ENCODE data around the gene CLDN9.

Gene CLDN9

DNA sequence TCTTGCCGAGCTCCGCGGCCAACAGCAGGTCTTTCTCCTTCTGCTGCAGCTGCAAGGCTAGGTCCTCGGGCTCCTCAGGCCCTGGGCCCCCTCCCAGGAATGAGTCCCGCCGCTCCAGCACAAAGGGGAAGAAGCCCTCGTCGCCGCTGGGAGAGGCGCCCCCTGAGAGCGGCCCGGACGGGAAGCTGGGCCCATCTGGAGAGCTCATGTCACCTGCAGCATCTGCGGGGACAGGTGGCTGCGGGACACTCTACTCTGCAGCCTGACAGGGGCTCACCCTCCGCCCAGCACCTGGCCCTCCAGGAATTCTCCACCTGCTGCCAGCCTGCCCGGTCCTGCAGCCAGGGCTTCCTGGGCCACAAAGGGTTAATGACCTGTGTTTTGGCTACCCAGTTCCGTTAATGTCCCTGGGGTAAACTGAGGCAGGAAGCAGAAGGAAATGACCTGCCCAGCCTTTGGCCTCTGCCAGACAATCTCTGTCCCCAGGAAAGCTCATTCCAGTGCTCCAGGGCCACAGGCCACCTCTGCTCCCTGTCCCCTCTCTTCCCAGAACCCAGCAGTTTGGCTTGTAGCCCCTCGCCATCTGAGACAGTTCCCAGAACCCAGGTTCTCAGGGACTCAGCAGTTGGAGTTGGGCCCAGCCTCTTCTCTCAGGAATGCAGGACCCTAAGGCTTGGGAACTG, 22.7 kb downstream of the CLDN9 start:
- H3K4me3 ChIP-seq (ENCODE audit: low read length), result no peak overlapping the region
- TF ChIP-seq ZNF274 (IDR thresholded peaks at IDR 0.05; ENCODE audit: low read depth, low read length), result no peak

DNA sequence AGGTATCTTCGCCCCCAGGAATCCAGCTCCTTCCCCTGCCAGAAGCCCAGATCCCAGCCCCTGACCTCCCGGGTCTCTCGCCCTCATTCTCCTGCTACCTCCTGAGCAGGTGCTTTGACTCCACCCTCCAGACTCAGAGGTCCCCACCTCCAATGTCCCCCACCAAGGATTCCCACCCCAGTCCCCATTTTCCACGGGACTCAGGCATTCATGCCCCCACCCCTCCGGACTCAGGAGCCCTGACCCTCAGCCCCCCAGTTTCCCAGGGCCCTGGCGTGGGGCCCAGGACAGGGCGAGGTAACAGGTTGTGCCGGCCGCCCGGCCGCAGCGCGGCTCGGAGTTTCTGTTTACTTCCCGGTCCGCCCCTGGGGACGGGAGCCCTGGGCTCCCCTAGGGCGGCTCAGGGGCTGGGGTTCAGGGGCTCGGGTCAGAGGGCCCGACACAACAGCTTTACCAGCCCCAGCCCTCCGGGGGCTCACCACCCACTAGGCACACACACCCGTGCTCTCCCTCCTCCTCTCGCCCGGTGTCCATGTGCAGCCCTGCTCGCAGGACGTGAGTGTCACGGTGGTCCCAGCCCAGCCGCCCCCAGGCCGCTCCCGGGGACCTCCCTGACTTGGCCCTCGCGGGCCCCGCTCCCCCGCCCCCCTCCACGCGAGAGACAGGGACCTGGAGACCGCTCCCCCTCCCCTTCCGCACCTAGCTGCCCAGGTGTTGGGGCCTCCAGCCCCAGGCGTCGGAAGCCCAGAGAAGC, 23.4 kb downstream of the CLDN9 start:
- TF ChIP-seq ZNF274 (IDR thresholded peaks at IDR 0.05; ENCODE audit: low read depth, low read length), result no peak
- H3K4me3 ChIP-seq (ENCODE audit: low read length), result no peak overlapping the region

DNA sequence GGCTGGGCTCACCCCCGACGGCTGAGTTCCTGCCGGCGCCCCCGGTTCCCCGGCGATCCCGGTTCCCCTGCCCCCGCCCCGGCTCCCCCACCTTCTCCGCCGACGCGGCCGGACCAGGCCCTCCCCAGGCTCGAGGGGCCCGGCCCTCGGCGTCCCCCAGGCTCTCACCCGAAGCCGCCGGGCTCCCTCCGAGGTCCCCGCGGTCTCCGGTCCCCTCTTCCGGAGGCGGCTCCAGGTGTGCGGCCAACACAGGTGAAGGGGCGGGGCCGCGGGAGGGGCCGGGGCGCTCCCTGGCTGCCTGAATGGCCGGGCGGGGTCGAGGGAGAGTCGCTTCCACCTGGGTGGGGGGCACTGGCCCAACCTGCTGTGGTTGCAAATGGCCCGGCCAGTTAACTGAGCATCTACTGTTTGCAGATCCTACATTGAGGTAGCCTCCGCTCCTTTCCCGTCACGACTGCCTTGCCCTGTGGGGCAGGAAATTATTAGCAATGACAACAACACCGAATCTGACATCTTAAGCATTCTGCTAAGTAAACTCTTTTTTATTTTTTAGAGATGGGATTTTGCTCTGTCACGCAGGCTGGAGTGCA, 24.1 kb downstream of the CLDN9 start, which contains the start of gene BICDL2:
Gene BICDL2 (minus strand): TSS at position 219 of the 590 bp plus-strand sequence. CDS start 1,448 bp downstream, outside the sequence.
- TF ChIP-seq ZNF274 (IDR thresholded peaks at IDR 0.05; ENCODE audit: low read depth, low read length), result no peak
- H3K4me3 ChIP-seq (ENCODE audit: low read length), result no peak within 1 kb of the TSS

DNA sequence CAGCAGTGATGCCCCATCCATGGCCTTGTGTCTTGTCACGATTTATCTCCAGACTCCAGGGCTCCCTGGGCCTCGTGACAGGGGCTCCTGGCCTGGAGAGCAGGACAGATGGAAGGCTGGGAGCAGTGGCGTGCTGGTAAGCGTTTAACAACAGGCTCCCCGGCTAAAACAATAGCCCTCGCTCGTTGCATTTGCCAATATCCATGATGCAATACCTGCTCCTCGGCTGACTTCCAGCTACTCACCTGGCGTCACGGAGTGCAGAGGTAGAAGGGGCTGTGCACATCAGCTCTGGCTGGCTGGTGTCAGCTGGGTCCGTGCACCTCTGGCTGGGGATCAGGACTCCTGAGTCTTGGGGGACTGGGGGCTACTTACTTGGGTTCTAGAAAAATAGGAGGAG, 25.5 kb downstream of the CLDN9 start:
- H3K4me3 ChIP-seq (ENCODE audit: low read length), result no peak overlapping the region
- TF ChIP-seq ZNF274 (IDR thresholded peaks at IDR 0.05; ENCODE audit: low read depth, low read length), result no peak

DNA sequence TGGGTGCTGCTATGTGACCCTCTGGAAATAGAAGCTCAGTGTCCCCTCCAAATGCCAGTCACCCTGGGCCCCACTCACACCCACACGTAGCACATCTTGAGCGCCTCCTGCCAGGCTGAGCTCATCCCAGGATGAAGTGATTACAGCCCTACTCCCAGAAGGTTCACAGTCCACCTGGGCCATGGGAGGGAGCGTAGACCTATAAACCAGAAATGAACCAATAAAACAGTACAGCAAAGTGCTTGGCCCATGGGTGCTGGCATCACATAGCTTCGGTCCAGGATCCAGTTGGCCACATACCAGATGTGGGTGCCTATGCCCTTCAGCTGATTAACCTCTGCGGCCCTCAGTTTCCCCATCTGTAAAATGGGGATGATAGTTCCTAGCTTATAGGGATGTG, 26.2 kb downstream of the CLDN9 start:
- H3K4me3 ChIP-seq (ENCODE audit: low read length), result no peak overlapping the region
- TF ChIP-seq ZNF274 (IDR thresholded peaks at IDR 0.05; ENCODE audit: low read depth, low read length), result no peak

DNA sequence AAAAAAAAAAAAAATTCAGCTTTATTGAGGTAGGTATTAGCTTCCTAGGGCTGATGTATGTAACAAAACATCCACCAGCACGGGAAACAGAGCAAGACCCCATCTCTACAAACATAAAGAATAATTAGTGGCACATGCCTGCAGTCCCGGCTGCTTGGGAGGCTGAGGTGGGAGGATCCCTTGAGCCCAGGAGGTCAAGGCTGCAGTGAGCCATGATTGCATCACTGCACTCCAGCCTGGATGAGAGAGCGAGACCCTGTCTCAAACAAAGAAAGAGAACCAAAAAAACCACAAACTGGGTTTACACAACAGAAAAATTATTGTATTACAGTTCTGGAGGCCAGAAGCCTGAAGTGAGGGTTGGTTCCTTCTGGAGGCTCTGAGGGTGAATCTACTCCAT, 29.7 kb downstream of the CLDN9 start:
- TF ChIP-seq ZNF274 (IDR thresholded peaks at IDR 0.05; ENCODE audit: low read depth, low read length), result no peak
- no peak overlapping the region for H3K4me3 ChIP-seq (ENCODE audit: low read length)

DNA sequence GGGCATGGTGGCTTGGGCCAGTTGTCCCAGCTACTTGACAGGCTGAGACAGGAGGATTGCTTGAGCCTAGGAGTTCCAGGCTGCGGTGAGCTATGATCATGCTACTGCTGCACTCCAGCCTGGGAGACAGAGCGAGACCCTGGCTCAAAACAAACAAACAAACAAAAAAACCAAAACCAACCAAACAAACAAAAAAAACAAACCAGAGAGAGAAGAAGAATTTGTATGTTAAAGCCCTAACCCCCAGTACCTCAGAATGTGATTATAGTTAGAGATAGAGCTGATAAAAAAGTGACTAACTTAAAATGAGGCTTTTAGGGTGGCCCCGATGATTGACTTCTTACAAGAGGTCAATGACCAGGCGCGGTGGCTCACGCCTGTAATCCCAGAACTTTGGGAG, 32.0 kb downstream of the CLDN9 start:
- TF ChIP-seq ZNF274 (IDR thresholded peaks at IDR 0.05; ENCODE audit: low read depth, low read length), result no peak
- H3K4me3 ChIP-seq (ENCODE audit: low read length), result no peak overlapping the region

DNA sequence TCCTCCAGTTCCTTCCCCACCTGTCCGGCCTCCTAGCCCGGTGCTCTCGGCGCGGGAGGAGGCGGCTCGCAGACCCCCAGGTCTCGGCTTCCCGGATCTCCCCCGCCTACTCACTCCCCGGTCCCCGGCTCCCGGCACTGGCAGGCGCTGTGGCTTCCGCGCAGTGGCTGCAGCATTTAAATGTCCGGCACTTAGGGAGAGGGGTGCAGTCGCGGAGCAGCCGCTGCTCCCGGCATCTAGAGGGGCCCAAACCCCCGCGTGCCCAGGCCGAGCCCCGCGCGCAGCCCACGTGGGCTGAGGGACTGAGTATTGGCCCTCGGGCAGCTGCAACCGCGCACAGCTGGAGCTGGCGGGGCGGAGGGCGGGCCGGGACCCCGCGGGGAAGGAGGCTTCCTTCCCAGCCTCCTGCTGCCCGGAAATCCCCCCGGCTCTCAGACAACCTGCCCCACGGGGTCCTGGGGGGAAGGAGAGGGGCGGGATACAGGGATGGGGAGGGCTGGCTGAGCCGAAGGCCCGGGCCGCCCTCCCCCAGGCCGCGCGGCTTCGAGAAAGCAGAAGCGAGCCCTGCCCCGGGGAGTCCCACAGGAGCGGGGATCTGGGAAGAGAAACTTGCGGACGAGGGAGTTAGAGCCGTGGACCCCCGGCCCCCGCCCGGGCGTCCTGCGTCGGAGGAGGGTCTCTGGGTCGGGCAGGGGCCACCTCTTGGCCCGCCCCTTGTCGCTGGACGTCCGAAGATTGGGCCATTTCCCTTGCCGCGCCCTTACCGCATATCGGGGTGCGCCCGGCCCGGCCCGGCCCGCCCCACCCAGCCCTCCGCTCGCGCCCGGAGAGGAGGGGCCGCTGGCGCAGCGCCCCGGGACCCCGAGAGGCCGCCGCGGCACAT, 33.3 kb downstream of the CLDN9 start, which contains the start of gene MMP25:
Gene MMP25 (plus strand): TSS at position 804 of the 883 bp plus-strand sequence. CDS start 357 bp downstream, outside the sequence.
- H3K4me3 ChIP-seq (ENCODE audit: low read length), result peak within 1 kb of the TSS; percentile 56; the same call in 1 of the 2 replicates

DNA sequence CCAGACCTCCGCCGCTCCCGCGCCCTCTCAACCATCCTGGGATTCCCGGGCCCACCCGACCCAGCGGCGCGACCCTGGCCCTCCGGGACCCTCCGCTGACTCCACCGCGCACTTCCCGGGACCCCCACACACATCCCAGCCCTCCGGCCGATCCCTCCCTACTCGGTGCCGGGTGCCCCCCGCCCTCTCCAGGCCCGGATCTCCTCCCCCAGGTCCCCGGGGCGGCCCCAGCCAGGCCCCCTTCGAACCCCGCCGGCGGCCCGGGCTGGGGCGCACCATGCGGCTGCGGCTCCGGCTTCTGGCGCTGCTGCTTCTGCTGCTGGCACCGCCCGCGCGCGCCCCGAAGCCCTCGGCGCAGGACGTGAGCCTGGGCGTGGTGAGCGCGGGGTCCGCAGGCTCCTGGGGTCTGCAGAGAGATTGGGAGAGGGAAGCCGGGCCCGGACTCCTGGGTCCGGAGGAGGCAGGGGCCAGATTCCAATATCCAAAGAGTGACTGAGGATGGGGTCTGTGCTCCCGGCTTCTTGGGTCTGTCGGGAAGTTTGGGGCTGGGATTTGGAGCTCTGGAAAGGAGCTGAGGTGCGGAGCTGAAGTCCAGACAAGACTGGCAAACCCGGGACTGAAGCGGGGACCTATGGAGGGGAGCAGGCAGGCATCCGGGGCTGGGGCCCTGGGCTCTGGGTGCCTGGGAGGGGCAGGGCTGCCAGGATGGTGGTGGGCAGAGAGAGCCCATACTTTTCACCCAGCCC, 34.1 kb downstream of the CLDN9 start:
- TF ChIP-seq ZNF274 (IDR thresholded peaks at IDR 0.05; ENCODE audit: low read depth, low read length), result no peak
- no peak overlapping the region; the same call in 1 of the 2 replicates for H3K4me3 ChIP-seq (ENCODE audit: low read length)

More for the DNA sequence above, 33.3 kb downstream of the CLDN9 start, which contains the start of gene MMP25:
- TF ChIP-seq ZNF274 (IDR thresholded peaks at IDR 0.05; ENCODE audit: low read depth, low read length), result no peak

DNA sequence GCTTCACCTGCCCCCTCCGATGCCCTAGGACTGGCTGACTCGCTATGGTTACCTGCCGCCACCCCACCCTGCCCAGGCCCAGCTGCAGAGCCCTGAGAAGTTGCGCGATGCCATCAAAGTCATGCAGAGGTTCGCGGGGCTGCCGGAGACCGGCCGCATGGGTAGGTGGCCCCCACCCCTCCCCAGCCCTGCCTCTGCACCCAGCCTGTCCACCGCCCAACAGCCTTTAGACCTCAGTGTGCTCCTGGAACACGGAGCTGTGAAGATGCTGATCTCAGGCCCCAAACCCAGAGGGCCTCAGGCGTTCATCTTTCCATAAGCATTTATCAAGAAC, 34.6 kb downstream of the CLDN9 start:
- no peak overlapping the region for H3K4me3 ChIP-seq (ENCODE audit: low read length)
- TF ChIP-seq ZNF274 (IDR thresholded peaks at IDR 0.05; ENCODE audit: low read depth, low read length), result no peak

DNA sequence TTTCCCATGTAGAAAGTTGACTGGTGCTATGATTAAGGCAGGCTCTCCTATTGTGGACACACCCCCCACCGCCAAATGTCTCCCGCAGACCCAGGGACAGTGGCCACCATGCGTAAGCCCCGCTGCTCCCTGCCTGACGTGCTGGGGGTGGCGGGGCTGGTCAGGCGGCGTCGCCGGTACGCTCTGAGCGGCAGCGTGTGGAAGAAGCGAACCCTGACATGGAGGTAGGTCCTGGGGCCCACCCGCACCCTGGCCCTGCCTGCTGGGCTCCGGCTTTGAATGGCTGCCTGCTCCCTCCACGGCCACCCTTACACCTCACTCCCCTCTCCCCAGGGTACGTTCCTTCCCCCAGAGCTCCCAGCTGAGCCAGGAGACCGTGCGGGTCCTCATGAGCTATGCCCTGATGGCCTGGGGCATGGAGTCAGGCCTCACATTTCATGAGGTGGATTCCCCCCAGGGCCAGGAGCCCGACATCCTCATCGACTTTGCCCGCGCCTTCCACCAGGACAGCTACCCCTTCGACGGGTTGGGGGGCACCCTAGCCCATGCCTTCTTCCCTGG, 37.3 kb downstream of the CLDN9 start:
- no peak for TF ChIP-seq ZNF274 (IDR thresholded peaks at IDR 0.05; ENCODE audit: low read depth, low read length)
- H3K4me3 ChIP-seq (ENCODE audit: low read length), result no peak overlapping the region

DNA sequence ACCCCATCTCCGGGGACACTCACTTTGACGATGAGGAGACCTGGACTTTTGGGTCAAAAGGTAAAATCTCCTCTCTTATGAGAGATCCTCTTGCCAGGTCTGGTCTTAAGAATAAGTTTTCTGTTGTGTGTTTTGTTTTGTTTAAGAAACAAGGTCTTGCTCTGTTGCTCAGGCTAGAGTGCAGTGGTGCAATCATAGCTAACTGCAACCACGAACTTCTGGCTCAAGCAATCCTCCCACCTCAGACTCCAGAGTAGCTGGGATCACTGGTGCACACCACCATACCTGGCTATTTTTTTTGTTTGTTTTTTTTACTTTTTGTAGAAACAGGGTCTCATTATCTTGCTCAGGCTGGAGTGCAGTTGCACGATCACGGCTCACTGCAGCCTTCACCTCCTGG, 37.8 kb downstream of the CLDN9 start:
- no peak overlapping the region for H3K4me3 ChIP-seq (ENCODE audit: low read length)

DNA sequence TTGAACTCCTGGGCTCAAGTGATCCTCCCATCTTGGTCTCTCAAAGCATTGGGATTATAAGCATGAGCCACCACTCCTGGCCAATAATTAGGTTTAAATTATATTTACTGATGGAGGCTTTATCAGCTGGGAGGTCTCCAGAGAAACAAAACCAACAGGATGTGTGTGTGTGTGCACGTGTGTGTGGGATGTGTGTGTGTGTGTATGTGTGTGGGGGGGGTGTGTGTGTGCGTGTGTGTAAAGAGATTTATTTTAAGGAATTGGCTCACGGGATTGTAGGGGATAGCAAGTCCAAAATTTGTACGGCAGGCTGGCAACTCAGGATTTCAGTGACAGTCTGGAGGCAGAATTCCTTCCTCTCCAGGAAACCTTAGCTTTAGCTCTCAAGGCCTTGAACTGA, 38.3 kb downstream of the CLDN9 start:
- no peak overlapping the region for H3K4me3 ChIP-seq (ENCODE audit: low read length)
- no peak for TF ChIP-seq ZNF274 (IDR thresholded peaks at IDR 0.05; ENCODE audit: low read depth, low read length)

More for the DNA sequence above, 37.8 kb downstream of the CLDN9 start:
- no peak for TF ChIP-seq ZNF274 (IDR thresholded peaks at IDR 0.05; ENCODE audit: low read depth, low read length)

Measured in GM08714 (cell line).